AG04449 (cell line): ENCODE measurements around the gene NSUN3.

Source experiments
- CTCF ChIA-PET: fragments of 350-600 bp; formaldehyde crosslinking; extraction: SDS; loops from one replicate; lab custom pipeline; 2021; ENCODE audit warnings: antibody characterized with exemption; lab: Yijun Ruan, JAX
- POLR2A ChIA-PET: fragments of 400-600, 350-600 bp; formaldehyde crosslinking; extraction: SDS; loops from one replicate; lab custom pipeline; 2020; ENCODE audit warnings: antibody characterized with exemption, inconsistent platforms; lab: Yijun Ruan, JAX
- DNase-seq: peaks from one replicate; pipeline ENCODE4 v3.0.0-alpha.2; 2010; ENCODE audit warnings: low read depth, low spot score
- H3K4me3 ChIP-seq: 2 replicates; pipeline ENCODE4 v1.5.1; 2011; ENCODE audit warnings: low read depth, mild to moderate bottlenecking, control low read depth, low read length
- TF ChIP-seq, protein P1 (sequence below): IDR thresholded peaks from one replicate; pipeline ENCODE4 v1.5.1; 2011; ENCODE audit warnings: mild to moderate bottlenecking, moderate library complexity, low read length, control low read depth, inconsistent platforms; ENCODE audit not compliant: insufficient read depth; ENCODE audit errors: missing control alignments

The NSUN3 gene

DNA sequence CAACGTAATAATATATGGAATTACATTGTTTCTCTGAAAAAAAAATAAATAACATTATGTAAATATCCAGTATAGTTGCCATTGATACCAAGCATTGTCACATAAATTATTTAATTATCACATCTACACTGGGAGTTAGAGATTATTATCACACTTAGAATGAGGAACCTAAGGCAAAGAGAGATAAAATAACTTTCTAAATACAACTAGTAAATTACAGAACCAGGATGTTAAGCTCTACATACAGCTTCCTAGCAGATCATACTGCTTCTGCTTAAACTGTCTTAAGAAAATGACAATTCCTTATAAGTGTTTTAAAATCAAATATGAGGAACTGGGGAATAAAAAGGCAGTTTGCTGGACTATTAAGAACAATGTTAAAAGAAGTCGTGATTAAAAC is 104.5 kb downstream of the NSUN3 start:
- DNase-seq, result no peak
- H3K4me3 ChIP-seq, result no peak overlapping the region
- TF ChIP-seq, protein P1, sequence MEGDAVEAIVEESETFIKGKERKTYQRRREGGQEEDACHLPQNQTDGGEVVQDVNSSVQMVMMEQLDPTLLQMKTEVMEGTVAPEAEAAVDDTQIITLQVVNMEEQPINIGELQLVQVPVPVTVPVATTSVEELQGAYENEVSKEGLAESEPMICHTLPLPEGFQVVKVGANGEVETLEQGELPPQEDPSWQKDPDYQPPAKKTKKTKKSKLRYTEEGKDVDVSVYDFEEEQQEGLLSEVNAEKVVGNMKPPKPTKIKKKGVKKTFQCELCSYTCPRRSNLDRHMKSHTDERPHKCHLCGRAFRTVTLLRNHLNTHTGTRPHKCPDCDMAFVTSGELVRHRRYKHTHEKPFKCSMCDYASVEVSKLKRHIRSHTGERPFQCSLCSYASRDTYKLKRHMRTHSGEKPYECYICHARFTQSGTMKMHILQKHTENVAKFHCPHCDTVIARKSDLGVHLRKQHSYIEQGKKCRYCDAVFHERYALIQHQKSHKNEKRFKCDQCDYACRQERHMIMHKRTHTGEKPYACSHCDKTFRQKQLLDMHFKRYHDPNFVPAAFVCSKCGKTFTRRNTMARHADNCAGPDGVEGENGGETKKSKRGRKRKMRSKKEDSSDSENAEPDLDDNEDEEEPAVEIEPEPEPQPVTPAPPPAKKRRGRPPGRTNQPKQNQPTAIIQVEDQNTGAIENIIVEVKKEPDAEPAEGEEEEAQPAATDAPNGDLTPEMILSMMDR, result no peak
- ChIA-PET CTCF (no interaction called here), POLR2A (no interaction called here)

DNA sequence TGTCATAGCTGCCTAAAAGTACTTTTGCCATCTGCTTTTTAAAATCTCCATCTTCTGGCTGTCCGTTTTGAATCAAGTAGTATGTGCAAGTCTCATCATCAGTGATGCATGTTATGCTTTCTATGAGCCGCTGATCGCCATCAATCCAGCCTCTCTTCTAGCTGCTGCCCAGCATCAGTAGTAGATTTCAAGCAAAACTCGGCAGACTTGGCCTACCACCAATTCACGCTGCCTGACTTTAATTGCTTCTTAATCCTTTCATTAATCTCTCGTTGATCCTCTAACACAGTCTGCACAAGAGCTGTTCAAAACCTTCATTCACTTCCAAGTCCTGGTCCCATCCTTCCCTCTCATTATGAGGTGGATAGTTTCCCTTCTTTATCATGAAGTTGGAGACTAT is 104.9 kb downstream of the NSUN3 start:
- no peak for DNase-seq
- POLR2A ChIA-PET, result no interaction called here
- CTCF ChIA-PET, result no interaction called here

DNA sequence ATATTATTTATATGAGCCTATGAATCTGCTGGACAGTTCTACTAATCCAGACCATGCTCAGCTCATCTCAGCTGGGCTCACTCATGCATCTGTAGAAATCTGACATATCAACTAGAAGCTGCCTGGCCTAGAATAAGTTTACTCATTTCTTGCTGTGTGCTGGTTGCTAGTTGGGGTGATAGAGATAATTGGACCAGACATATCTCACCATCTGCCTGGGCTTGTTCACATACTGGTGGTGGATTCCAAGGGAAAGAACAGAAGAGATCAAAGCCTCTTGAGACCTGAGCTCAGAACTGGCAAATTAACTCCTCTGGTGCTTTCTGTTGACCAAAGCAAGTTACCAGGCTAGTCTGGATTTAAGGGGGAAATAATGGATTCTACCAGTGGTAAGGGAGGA is 109.1 kb downstream of the NSUN3 start:
- POLR2A ChIA-PET, result no interaction called here
- no peak for DNase-seq
- CTCF ChIA-PET, result no interaction called here
- TF ChIP-seq, protein P1, result no peak
- H3K4me3 ChIP-seq, result no peak overlapping the region

More for the DNA sequence above, 104.9 kb downstream of the NSUN3 start:
- TF ChIP-seq, protein P1, result no peak
- no peak overlapping the region for H3K4me3 ChIP-seq

DNA sequence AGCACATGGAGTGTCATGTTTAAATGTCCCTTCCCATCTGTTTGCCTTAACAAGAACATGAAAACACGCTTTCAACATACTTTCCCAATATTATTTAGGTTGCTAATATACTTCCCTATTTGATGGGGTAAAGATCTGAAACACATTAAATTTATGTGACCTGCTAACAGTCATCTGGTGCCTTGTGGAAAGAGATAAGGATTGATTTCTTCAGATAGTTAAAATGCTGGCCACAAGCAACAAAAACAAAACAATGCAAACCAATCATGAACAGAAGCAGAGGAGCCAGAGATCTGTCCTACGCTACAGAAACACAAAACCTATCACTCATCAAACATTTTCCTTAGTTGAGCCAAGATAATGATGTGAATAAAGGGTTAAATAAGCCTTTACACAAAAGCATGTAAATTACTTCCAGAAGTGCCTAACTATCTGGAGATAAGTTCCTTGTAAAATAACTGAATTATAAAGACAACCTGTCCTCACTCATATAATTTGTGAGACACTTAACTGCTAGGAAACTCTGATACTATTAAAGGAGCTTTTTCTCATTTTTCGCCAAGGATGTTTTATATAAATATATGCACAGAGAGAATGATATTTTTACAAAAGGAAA is 109.9 kb downstream of the NSUN3 start:
- ChIA-PET POLR2A (no interaction called here), CTCF (no interaction called here)
- TF ChIP-seq, protein P1, result no peak
- DNase-seq, result no peak
- H3K4me3 ChIP-seq, result no peak overlapping the region

DNA sequence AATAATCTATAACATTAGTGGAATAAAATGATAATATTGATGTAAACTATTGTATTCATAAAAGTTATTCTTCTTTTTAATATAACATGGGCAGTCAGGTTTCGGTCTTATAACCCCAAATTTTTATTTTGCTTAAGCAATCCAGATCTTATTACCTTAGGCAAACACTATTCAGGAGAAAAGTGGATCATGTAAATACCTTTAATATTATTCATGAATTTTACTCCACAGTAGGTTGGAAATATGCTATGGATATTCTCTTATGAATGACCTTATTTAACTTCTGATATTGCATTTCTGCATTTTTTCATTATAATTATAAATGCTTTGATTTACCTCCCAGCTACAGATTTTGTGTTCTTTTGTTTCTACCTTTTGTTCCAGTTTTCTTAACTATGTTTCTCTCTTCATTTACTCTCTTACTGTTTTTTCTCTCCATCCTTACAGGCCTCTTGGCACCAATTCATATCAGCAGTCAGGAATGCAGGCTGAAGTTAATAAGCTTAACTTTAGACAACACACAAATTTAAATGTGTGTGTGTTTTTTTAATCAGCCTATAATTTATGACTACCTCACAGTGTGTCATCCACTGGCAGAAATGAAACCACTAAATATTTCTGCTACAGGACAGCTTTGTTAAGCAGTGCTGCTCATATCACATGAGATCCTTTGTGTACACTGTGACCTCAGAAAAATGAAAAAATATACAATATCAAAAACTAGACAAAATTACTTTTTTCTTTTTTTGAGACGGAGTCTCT is 111.0 kb downstream of the NSUN3 start:
- DNase-seq, result no peak

DNA sequence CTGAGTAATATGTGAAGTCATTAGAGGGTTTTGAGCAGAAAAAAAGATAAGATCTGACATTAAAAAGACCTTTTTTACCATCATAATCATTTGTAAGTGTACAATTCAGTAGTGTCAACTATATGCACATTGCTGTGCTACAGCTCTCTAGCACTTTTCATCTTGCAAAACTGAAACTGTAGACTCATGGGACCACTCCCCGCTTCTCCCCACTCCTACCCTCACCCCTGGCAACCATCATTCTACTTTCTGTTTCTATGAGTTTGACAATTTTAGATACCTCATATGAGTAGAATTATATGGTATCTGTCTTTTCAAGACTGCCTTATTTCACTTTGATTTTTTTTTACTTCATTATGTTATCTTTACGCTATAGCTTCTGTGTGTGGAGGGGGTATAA is 112.8 kb downstream of the NSUN3 start:
- TF ChIP-seq, protein P1, result no peak
- no peak for DNase-seq
- ChIA-PET CTCF (interaction anchor here (1.0 kb wide), 1 partner anchor 74 kb away, joined by 3 read pairs; no protein-coding TSS in a partner anchor), POLR2A (no interaction called here)
- no peak overlapping the region for H3K4me3 ChIP-seq

More for the DNA sequence above, 111.0 kb downstream of the NSUN3 start:
- TF ChIP-seq, protein P1, result no peak
- no peak overlapping the region for H3K4me3 ChIP-seq
- CTCF ChIA-PET, result interaction anchor here (1.3 kb wide), 1 partner anchor 60 kb away, joined by 4 read pairs; no protein-coding TSS in a partner anchor
- POLR2A ChIA-PET, result no interaction called here
